ENCODE data around the gene CASZ1.

CASZ1 gene

GRCh38 chr1:10724948-10725847 is 71.2 kb downstream of the CASZ1 start:
- Histone ChIP-seq H2AFZ (ENCODE audit: low read depth, low read length) (no peak overlapping the region), H3K4me3 (ENCODE audit: low read length) (no peak overlapping the region), H3K9me3 (ENCODE audit: low read length) (peaks cover 2% of the 10 kb centered on the region), H3K4me1 (ENCODE audit: insufficient read depth, low read length) (peaks cover 54% of the 10 kb centered on the region), H3K27me3 (ENCODE audit: insufficient read depth, low read length) (peaks cover 30% of the 10 kb centered on the region), H3K36me3 (ENCODE audit: insufficient read depth, low read length) (no peaks in the 10 kb centered on the region)

DNA sequence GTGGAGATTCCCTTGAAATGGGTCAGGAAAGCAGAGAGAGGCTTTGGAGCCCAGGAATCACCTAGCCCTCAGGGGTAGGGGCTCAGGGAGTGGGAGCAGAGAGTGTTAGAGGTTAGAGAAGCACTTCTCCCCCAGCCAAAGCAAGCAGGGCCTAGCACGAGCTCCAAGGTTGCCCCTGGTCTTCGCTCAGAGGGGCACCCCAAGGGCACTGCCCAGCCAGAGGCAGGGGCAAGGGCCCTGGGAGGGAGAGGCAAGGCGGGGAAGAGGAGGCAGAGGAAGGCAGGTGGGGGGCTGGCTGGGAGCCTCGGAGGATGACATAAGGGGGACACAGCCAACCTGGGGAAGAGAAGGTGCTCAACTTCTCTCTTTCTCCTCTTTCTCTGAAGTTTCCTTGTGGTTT is 71.9 kb downstream of the CASZ1 start:
- H3K4me3 ChIP-seq (ENCODE audit: low read length): no peak overlapping the region
- H2AFZ ChIP-seq (ENCODE audit: low read depth, low read length): no peak overlapping the region
- H3K4me1 ChIP-seq (ENCODE audit: insufficient read depth, low read length): peaks cover 52% of the 10 kb centered on the region
- peaks cover 2% of the 10 kb centered on the region for H3K9me3 ChIP-seq (ENCODE audit: low read length)
- H3K36me3 ChIP-seq (ENCODE audit: insufficient read depth, low read length): no peaks in the 10 kb centered on the region
- H3K27me3 ChIP-seq (ENCODE audit: insufficient read depth, low read length): peaks cover 37% of the 10 kb centered on the region

GRCh38 chr1:10724052-10724494 is 72.4 kb downstream of the CASZ1 start:
- Histone ChIP-seq H2AFZ (ENCODE audit: low read depth, low read length) (no peak overlapping the region), H3K27me3 (ENCODE audit: insufficient read depth, low read length) (peaks cover 41% of the 10 kb centered on the region), H3K9me3 (ENCODE audit: low read length) (peaks cover 2% of the 10 kb centered on the region), H3K4me1 (ENCODE audit: insufficient read depth, low read length) (peaks cover 47% of the 10 kb centered on the region), H3K4me3 (ENCODE audit: low read length) (no peak overlapping the region), H3K36me3 (ENCODE audit: insufficient read depth, low read length) (no peaks in the 10 kb centered on the region)

- H3K36me3 ChIP-seq (ENCODE audit: insufficient read depth, low read length): no peaks in the 10 kb centered on the region
- H3K27me3 ChIP-seq (ENCODE audit: insufficient read depth, low read length): peaks cover 45% of the 10 kb centered on the region
Measured at GRCh38 chr1:10723317-10723716, 73.1 kb downstream of the CASZ1 start.

DNA sequence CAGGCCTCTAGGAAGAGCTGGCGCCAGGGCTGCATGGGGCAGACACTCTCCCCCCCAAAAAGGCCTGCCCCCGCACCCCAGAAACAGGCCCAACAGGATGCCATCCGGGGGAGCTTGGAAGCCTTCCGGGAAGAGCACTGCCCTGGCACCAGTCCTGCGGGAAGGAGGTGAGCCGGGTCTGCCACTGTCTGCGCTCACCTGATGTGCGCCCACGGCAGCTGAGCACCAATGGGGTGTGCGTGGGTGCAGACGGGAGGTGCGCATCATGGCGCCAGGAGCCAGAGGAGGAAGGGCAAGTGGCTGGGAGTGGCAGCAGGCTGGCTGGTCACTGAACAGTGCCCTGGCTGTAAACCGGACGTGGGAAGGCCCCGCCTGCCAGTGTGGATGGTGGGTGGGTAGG is 73.6 kb downstream of the CASZ1 start:
- H3K4me3 ChIP-seq (ENCODE audit: low read length): no peak overlapping the region
- H3K9me3 ChIP-seq (ENCODE audit: low read length): peaks cover 2% of the 10 kb centered on the region
- peaks cover 41% of the 10 kb centered on the region for H3K4me1 ChIP-seq (ENCODE audit: insufficient read depth, low read length)
- H3K36me3 ChIP-seq (ENCODE audit: insufficient read depth, low read length): no peaks in the 10 kb centered on the region
- peaks cover 49% of the 10 kb centered on the region for H3K27me3 ChIP-seq (ENCODE audit: insufficient read depth, low read length)
- H2AFZ ChIP-seq (ENCODE audit: low read depth, low read length): no peak overlapping the region

More at GRCh38 chr1:10723317-10723716, 73.1 kb downstream of the CASZ1 start:
- Histone ChIP-seq H2AFZ (ENCODE audit: low read depth, low read length) (no peak overlapping the region), H3K9me3 (ENCODE audit: low read length) (peaks cover 2% of the 10 kb centered on the region), H3K4me3 (ENCODE audit: low read length) (no peak overlapping the region), H3K4me1 (ENCODE audit: insufficient read depth, low read length) (peaks cover 44% of the 10 kb centered on the region)

DNA sequence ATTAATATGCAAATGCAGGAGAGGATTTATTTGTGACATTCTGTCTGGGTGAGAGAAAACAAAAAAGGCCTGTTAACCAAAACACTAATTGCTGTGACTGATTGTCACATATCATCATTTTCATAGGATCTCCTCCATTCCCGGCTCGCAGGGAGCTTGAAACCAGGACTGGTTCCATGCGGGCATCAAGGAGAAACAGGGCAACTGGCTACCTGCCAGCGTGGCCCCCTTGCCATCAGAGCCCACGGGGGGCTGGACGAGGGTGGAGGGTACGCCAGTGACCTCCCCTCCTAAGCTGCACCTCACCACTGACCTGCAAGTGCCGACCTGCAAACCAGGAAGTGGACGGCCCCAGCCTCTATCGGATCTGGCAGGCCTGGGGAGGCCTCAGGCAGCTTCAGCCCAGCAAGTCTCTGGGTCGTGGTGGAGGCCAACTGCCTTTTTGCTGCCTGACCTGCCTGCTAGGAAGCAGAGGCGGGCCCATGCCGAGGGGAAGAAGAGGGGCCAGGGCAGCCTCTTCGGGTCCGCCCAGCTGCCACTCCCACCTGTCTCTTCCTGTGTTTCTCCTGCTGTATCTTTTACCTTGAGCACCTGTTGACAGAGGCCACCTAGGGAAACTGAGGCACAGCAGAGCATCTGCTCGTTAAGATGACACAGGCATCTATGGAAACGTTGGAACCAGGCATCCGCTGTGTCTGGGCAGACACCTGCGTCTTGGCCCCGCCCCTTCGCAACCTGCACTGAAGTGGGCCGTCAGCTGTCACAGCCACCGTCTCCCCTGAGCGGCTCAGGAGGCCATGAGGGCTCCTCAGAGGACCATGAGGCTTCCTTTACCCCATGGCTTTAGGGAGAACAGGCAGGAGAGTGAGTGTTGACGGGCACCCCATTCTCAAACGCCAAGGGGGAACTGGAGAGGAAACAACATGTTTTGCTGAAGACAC is 74.8 kb downstream of the CASZ1 start:
- Histone ChIP-seq H3K36me3 (ENCODE audit: insufficient read depth, low read length) (no peaks in the 10 kb centered on the region), H3K27me3 (ENCODE audit: insufficient read depth, low read length) (peaks cover 54% of the 10 kb centered on the region), H3K4me1 (ENCODE audit: insufficient read depth, low read length) (peaks cover 41% of the 10 kb centered on the region)

DNA sequence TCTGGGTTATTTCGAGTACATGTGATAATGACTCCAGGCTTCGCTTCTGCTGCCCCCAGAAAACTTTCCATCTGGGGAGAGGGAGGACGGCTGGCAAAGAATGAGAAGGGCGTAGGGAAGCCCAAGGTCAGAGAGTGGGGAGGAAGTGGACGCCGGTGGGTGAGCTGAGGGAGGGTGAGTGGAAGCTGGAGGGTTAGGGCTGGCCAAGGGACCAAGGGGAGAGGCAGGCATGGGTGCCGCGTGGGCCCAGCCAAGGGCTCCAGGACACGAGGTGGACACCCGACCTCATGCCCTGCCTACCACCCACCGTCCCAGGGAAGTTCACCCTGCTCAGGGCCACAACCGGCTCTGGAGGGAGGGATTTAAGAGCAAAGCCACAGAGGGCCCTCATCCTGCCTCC is 75.8 kb downstream of the CASZ1 start:
- Histone ChIP-seq H3K27me3 (ENCODE audit: insufficient read depth, low read length) (peaks cover 60% of the 10 kb centered on the region), H3K36me3 (ENCODE audit: insufficient read depth, low read length) (no peaks in the 10 kb centered on the region), H3K4me1 (ENCODE audit: insufficient read depth, low read length) (peaks cover 40% of the 10 kb centered on the region), H2AFZ (ENCODE audit: low read depth, low read length) (no peak overlapping the region), H3K9me3 (ENCODE audit: low read length) (peaks cover 2% of the 10 kb centered on the region), H3K4me3 (ENCODE audit: low read length) (no peak overlapping the region)

More for the DNA sequence above, 74.8 kb downstream of the CASZ1 start:
- Histone ChIP-seq H3K9me3 (ENCODE audit: low read length) (peaks cover 2% of the 10 kb centered on the region), H2AFZ (ENCODE audit: low read depth, low read length) (no peak overlapping the region), H3K4me3 (ENCODE audit: low read length) (no peak overlapping the region)

DNA sequence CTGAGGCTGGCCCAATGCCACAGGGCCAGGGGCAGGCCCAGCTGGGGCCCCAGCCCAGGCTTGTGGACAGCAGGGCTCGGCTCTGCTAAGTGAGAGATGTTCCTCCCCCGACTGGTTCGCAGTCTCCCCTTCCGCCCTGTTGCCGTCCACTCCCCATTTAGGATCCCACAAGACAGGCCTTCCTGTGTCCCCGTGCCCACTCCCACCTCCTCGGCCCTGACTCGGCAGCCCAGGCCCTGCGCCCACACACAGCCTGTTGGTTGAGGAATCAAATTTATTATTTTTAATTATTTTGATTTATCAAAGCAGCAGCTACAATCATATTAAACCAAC is 78.4 kb downstream of the CASZ1 start:
- H3K9me3 ChIP-seq (ENCODE audit: low read length): peaks cover 2% of the 10 kb centered on the region
- H3K4me3 ChIP-seq (ENCODE audit: low read length): no peak overlapping the region
- H3K4me1 ChIP-seq (ENCODE audit: insufficient read depth, low read length): peaks cover 46% of the 10 kb centered on the region
- no peaks in the 10 kb centered on the region for H3K36me3 ChIP-seq (ENCODE audit: insufficient read depth, low read length)
- H2AFZ ChIP-seq (ENCODE audit: low read depth, low read length): no peak overlapping the region
- H3K27me3 ChIP-seq (ENCODE audit: insufficient read depth, low read length): peaks cover 47% of the 10 kb centered on the region

DNA sequence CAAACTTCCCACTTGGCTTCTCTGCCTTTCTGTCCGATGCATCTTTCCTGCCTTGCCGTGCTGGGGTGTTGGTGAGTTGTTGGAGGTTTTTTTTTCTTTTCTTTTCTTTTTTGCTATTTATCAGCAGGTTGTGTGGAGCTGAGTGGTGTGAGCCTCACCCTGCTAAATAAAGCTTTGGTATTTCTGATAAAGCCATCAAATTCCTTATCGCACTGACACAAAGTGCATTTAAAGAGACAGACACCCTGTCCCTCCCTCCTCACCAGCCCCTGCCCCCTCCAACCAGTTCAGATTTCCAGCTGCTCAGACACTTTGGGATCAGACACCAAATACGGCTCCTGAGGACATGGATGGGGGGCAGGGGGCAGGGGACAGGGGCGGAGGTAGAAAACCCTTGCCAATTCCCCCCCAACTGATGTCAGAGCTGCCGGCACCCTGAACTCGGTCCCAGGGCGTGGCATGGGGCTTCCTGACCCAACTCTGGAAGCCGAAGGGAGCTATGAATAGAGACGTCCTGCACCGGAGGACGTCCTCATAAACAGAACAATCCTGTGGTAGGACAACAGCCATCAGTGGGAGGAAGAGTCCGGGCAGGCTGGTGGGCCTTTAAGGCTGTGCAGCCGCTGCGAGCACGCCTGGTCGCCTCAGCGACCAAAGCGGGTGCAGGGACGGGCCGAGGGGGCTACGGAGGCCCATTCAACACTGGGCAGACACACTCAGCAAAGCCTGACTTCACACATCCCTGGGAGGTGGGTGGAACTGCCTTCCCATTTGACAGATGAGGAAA is 79.0 kb downstream of the CASZ1 start:
- Histone ChIP-seq H3K9me3 (ENCODE audit: low read length) (no peaks in the 10 kb centered on the region), H3K4me3 (ENCODE audit: low read length) (no peak overlapping the region), H3K4me1 (ENCODE audit: insufficient read depth, low read length) (peaks cover 51% of the 10 kb centered on the region), H3K27me3 (ENCODE audit: insufficient read depth, low read length) (peaks cover 46% of the 10 kb centered on the region), H3K36me3 (ENCODE audit: insufficient read depth, low read length) (no peaks in the 10 kb centered on the region), H2AFZ (ENCODE audit: low read depth, low read length) (no peak overlapping the region)

DNA sequence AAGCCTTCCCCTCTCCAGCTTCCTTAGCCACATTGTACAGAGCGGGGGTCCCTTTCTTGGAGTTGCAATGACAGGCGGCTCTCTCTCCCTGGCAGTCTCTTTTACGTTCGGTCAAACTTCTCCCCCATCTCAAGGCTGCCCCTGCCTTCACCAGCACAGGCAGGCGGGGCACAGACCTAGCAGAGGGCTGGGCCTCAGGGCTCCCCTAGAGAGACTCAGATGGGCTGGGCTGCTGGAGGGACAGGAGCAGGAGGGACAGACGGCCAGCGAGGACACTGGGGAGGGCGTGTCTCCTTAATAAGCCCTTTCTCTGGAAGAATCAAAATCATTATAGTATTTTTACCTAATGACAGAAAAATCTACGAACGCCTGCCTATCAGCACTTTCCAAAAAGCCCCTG is 79.6 kb downstream of the CASZ1 start:
- H3K9me3 ChIP-seq (ENCODE audit: low read length): no peaks in the 10 kb centered on the region
- H2AFZ ChIP-seq (ENCODE audit: low read depth, low read length): no peak overlapping the region
- peaks cover 39% of the 10 kb centered on the region for H3K27me3 ChIP-seq (ENCODE audit: insufficient read depth, low read length)
- peaks cover 51% of the 10 kb centered on the region for H3K4me1 ChIP-seq (ENCODE audit: insufficient read depth, low read length)
- no peaks in the 10 kb centered on the region for H3K36me3 ChIP-seq (ENCODE audit: insufficient read depth, low read length)
- no peak overlapping the region for H3K4me3 ChIP-seq (ENCODE audit: low read length)

DNA sequence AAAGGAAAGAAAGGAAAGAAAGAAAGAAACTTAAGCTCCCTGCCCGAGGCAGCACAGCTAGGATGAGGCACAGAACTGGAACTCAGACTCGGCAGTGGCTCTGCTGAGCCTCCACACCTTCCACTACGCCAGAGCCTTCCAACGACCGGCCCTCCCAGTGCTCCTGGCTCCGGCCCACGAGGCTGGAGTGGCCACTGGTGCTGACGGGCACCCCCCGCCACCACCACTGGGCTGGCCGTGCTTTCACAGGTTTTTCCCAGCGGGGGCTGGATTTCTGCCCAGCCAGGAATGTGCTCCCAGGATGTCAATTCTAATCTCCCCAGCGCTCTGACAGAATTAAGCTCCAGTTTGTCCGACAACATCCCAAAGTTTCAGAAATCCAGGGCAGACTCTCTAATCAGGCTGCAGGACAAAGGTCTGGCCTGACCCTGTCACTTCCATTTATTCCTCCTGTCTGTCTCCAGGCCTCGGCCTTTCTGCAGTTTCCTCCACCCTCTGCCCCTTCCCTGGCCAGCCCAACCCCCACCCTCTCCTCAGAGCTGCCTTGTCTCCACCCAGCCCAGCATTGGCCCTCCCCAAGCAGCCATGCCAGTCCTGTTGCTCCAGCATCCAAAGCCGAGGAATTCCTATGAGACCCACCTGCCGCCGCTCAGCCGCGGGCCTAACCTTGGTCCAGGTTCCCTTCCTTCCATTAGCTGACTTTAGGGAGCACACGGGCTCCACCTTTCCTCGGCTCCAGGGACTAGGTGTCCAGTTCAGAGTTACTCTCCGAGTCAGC is 81.9 kb downstream of the CASZ1 start:
- Histone ChIP-seq H3K27me3 (ENCODE audit: insufficient read depth, low read length) (peaks cover 24% of the 10 kb centered on the region), H3K4me3 (ENCODE audit: low read length) (no peak overlapping the region), H2AFZ (ENCODE audit: low read depth, low read length) (no peak overlapping the region), H3K36me3 (ENCODE audit: insufficient read depth, low read length) (no peaks in the 10 kb centered on the region), H3K4me1 (ENCODE audit: insufficient read depth, low read length) (peaks cover 56% of the 10 kb centered on the region), H3K9me3 (ENCODE audit: low read length) (no peaks in the 10 kb centered on the region)

DNA sequence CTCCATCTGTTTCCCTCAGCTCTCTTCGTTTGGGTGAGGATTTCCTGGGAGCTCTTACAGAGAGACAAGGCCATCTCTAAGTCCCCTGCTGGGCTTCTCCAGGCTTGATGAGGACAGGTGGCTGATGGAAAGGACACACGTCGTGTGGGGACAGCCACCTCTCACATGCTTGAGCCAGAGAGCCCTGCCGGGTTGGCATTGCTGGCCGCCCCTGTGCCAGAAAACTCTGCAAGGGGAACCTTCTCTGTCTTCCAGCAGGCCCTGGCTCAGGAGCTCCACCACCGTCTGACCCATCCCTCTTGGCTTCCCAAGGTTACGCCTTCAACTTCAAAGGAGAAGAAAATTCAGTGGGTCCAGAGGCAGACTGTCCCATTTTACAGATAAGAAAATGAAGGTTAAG is 82.8 kb downstream of the CASZ1 start:
- Histone ChIP-seq H3K27me3 (ENCODE audit: insufficient read depth, low read length) (peaks cover 18% of the 10 kb centered on the region), H3K36me3 (ENCODE audit: insufficient read depth, low read length) (no peaks in the 10 kb centered on the region), H3K4me3 (ENCODE audit: low read length) (no peak overlapping the region), H3K9me3 (ENCODE audit: low read length) (no peaks in the 10 kb centered on the region), H2AFZ (ENCODE audit: low read depth, low read length) (no peak overlapping the region), H3K4me1 (ENCODE audit: insufficient read depth, low read length) (peaks cover 64% of the 10 kb centered on the region)
